Left cardiac atrium (tissue), 4 donors: ENCODE measurements around the gene NFIA. TPM values are rescaled to one million over a fixed set of nuclear protein-coding genes. Genes with fewer than 3 reads are reported as not detected.
"Not testable (repeated sequence)": the region's sequence is repeated elsewhere in the genome, so short reads cannot be mapped to it uniquely, and the experiment has no call there.

Experiments
- ATAC-seq, 2 donors: fragments of 200-7000 bp; cut with Tn5 transposase; one replicate each; pipeline ENCODE4 v1.9.1; 2020; ENCODE audit warnings: mild to moderate bottlenecking in 2 of 2, moderate library complexity in 2 of 2
- DNase-seq: peaks from one replicate; pipeline ENCODE4 v3.0.0-alpha.2; 2020
- intact Hi-C, 2 donors: fragments of 100-400 bp; cut with DNase I; formaldehyde crosslinking; loops; one replicate each; pipeline versions ENCODE4 v1.14.1 to v1.15.1; 2022 to 2023
- total RNA-seq, 2 donors: library from RNA; stranded (reverse); fragmentation: NEBNext Ultra II Directional; extraction: Animal tissue kit (Norgen Biotek cat#: 25700); gene quantifications; one replicate each; pipeline ENCODE4 v1.2.1, GENCODE V29; 2021
- donor health status: DM: no; HTN: yes; CAD: no.
- donor health status: DM: no; HTN: yes; CAD: no; lungs with severe emphysema.
- donor health status: DM: yes; HTN: yes; CAD: no.
- donor health status: Dilated cardiomyopathy.

NFIA gene
- total RNA-seq, 2 donors from 2014 or later: 94.1 to 97.8 TPM

DNA sequence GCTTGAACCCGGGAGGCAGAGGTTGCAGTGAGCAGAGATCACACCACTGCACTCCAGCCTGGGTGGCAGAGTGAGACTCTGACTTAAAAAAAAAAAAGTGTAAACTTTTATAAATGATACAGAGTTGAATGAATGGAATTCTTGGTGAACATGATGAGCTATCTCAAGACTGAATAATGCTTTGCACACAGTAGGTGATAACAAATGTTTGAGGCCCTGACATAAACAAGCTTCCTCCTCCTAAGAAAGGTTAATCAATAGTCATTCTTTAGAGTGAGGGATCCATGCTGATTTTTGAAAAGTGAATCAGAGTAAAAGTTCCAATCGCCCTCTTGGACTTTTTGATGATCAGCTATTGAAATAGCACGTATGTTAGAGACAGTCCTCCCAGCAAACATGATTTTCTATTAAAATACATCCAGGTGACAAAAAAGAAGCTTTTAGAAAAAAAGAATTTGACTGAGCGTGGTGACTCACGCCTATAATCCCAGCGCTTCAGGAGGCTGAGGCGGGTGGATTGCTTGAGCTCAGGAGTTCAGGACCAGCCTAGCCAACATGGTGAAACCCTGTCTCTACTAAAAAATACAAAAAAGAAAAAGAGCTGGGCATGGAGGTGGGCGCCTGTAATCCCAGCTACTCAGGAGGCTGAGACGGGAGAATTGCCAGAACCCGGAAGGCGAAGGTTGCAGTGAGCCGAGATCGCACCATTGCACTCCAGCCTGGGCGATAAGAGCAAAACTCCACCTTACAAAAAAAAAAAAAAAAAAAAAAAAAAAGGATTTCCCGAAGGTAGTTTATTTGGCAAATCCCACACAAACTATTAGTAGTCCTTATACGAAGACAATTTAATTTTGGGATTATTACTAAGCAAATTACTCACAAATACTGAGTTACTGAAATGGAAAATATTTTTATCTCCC lies 181.8 kb downstream of the NFIA start:
- intact Hi-C loops: no loop called here
- ATAC-seq (no peak), DNase-seq (no peak)

DNA sequence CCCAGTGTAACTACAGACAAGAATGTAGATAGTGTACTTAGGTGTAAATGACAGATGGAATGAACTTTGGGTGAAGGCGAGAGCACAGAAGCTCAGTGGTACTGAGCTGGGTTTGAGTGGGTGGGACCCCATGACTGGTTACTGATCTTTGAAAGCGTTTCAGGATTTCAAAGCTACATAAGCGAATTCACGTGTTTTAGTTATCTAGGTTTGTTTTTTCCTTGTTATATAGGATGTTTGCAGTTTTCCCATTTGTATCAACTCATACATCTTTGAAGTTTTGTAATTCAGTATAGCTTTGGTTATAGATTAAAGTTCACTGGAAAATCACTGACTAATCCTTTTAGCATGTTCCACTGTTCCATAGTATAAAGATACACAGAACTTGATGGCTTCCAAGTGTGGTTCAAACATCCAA lies 182.5 kb downstream of the NFIA start:
- DNase-seq (no peak), ATAC-seq (no peak)
- intact Hi-C loops: no loop called here

DNA sequence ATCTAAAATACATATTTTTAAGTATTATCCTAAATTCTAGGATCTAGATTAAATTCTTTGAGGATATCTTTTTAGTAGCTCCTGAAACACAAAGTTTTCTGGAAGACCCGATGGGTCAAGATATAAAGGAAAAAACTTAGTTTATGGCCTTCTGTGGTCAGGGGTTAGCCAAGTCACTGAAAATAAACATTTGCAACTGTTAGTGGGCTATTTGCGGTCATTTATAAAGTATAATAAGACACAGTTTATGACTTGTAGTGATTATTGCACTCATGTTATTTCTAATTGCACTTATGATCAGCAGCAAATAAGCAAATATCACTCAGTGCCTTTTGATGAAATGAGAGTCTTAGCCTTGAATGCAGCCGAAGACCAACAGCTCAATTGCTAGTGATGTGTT lies 183.3 kb downstream of the NFIA start:
- ATAC-seq (no peak), DNase-seq (no peak)
- intact Hi-C loops: no loop called here

DNA sequence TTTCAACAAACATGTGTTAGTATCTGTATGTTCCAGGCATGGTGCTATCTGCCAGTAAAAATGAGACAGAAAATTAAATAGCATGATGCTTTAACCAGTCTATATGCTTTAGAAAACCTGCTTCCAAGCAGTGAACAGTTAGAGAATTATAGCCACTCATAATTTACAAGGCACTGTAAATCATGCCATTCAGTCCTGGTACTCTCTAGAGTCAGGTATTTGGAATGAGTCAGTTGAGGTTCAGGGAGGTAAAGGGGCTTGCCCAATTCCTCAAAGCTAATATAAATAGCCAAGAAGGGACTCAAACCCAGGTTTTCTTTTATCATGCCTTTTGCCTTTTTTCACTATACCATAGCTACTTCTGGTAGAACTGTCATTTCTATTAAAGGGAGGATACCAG lies 184.4 kb downstream of the NFIA start:
- intact Hi-C loops: no loop called here
- ATAC-seq (peak in 1 of 2 donors; percentile 38), DNase-seq (no peak)

DNA sequence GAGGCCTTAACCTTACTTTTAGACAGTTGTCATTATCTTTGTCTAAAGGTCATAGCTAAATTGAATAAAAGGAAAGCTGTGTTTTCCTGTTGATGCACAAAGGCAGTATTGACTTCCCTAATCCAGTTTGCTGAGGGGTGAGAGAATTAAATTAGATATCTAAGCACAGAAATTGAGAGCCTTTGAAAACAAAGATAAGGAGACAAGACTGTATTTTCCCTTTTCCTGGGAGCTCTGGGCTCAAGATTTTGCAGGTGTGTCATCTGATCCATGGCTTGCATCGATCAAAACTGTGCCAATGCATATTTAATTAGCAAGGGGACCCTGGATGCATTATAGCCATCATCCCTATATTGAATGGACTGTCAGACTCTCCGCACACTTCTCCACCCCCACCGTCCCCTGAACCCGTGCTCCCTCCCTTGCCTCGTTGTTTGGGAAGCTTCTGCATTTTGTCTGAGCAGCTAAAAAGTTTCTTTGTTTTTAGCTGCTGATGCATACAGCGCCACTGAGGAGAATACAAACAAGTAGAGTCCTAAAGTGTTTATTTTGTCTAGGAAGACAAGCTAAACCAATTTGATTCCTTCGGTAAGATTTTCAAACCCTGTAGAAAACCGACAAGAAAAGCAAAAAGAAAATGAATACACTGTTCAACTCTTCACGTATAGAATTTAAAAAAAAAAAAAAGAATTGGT lies 186.3 kb downstream of the NFIA start:
- intact Hi-C loops: no loop called here
- DNase-seq: no peak
- no peak for ATAC-seq

DNA sequence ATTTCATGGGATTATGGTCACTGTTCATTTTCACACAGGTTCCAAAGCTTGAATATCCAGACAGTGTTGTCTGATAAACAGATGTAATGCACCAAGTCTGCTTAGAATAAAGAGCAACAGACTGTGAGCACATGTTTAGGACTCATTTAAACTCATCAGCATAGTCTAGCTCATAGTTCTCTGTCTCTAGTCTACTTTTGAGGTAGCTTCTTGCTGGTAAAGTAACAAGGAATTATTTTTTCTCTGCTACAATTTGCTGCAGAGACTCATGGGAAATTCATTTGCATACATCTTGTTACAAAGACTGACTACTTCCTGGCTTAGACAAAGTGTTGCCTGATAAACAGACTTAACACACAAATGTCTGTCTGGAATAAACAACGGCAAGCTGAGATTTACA lies 187.2 kb downstream of the NFIA start:
- DNase-seq (no peak), ATAC-seq (no peak)
- intact Hi-C loops: no loop called here

DNA sequence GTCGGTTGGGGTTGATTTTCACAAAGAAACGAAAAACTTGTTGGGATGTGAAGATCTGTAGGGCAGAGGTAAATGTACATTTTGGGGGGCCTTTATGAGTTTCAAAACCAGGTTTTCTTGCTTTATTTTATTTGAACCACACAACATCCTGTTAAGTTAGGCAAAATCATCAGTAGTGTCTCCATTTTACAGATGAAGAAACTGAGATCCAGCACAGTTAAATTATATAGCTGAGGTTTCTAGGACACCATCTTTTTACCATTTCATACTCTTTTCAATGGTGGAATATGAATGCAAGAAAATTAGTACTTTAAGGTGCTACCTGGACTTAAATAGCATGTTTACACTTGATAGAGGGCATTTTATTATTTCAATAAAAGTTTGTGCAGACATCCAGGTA lies 187.7 kb downstream of the NFIA start:
- intact Hi-C loops: no loop called here
- no peak for DNase-seq
- no peak for ATAC-seq

DNA sequence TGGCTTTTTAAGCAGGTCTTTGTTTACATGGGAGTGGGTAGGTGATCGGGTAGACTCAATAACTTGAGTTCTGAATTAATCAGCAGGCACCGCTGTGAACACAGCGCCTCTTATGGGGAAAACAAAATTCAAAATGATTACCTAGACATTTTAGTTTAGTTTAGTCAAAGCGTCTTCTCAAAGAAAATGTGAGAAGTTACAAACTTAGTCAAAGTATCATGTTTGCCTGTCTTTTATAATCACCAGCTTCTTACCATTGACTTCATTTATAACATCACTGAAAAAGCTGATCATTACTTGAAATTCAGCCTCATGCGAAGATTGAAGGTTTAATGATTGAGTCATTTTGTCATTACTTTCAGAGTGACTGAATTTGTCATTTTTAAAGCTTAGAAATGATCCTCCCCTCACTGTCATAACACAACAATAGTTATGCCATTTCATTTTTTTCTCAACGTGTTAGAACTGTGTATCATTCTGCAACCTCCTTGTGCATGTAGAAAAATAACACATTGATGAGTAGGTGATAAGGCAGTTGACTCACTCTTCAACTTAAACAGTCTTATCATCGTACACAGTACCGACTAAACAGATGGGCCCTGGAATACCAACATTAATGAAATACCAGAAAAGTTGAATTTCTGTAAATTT lies 188.5 kb downstream of the NFIA start:
- intact Hi-C loops: no loop called here
- peak in 1 of 2 donors; percentile 67 for ATAC-seq

DNA sequence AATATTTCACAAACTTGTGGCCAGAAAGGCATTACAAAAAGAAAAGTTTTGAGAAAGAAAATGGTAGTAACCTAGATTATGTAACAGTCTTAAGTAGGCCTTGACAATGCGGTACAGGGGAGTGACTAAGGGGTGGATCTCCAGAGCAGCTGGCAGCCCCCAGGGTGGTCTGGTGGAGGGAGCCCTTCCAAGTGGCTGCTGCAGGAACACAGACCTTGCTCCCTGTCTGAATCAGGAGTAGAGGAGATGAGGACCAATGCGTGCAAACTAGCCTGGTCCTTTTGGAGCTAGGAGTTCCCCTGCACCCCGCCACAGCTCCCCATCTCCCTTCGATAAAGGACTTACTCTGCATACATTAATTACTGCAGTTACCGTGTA lies 189.0 kb downstream of the NFIA start:
- ATAC-seq (peak in 1 of 2 donors; percentile 13), DNase-seq (no peak)
- intact Hi-C loops: no loop called here

More for the DNA sequence above, 188.5 kb downstream of the NFIA start:
- no peak for DNase-seq

DNA sequence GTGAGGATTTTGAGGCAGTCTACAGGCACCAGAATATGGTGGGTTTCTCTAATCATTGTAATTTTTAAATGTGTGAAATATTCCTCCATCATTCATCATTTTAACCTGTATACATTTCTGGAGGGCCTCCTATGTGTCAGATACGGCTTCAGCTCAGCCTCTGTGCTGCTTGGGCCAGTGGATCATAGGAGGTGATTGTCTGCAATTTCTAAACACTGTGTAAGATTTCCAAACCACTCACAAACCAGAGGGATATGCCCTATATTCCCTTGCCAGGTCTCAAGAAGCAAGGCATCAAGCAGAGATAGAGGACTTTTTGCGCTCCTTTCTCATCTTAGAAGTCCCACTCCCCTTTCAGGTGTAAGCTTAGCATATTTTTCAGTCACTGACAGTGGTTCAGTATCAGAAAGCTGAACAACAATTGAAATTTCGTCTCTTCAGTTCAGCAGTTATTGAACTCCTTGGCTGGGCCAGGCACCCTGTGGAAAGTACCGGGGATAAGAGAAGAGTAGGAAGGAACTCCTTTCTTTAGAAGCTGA lies 190.9 kb downstream of the NFIA start:
- intact Hi-C loops: no loop called here
- ATAC-seq (peak; percentile 17 to 72), DNase-seq (no peak)

DNA sequence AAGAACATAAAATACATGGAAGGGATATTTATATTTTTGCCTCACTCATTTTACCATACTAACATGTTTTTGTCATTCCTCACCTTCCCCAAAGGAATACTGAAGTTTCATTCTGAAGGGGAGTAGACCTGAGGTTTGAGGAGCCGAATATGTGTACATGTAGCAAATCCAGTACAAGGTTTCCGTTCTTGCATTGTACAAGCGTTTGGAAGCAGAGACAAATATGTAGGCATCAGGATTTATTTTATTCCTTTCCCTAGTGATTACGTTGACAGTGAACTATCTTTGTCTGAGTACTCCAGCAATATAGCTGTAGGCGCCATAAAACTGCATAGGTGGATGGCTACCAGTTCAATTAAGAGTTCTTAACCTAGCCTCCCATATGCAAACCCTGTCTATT lies 191.5 kb downstream of the NFIA start:
- DNase-seq: no peak
- intact Hi-C loops: no loop called here
- no peak for ATAC-seq

DNA sequence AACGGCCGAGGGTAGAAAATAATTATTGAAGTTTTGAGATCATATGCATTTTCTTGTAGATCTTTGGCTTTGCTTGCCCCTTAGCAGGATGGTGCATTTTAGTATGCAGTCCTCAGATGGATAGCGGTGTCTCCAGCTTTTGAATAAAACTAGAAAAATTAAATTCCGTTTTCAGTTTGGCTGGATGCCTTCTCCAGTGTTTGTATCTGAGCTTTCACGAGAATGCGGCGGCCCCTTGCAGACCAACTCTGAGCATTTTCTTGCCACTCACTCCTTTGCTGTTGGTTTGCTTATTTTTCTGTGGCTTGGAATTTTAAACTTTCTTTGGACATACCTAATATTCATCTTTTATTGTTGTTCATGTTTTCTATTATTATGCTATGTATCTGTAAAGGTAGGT lies 192.6 kb downstream of the NFIA start:
- ATAC-seq (no peak), DNase-seq (no peak)
- intact Hi-C loops: no loop called here

DNA sequence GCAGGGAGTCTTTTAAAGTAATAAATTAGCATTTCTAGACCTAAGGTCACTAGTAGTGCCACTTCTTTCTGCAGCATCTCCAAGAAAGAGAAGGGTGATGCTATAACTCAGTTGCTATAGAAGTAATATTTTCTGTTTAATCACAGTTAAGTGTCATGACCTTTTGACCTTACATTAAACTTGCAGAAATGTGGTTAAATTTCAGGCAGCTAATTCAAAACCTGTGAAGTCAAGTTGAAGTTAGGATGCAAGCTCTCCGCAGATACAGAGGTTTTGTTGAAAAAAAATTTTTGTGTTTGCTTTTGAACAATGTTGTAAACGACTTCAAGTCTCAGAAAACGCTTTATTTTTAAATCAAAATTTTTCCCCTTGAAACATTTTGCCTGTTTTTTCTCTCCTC lies 193.9 kb downstream of the NFIA start:
- ATAC-seq: no peak
- intact Hi-C loops: no loop called here
- DNase-seq: no peak

DNA sequence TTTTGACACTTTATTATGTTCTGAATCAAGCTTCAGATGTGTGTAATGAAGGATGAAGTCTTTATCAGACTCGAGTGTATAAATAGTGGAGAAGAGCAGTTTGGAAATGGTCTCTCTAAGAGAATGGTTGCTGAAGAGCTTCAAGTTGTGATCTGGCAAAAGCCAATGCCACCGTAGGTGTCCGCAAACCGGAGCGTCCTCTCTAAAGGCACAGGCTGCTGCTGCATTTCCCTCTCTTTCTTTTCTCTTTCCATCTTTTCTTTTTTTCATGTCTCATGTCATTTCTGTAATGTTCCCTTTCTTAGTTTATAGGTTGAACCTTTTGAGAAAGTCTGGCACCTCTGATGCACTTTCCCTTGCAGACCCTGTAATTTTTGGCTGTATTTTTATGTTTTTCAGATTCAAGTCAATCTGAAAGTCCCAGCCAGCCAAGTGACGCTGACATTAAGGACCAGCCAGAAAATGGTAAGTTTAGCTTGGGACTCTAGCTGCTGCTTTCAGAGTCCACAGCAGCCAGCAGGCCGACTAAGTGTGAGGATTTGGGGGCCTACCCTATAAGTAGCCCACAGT lies 194.8 kb downstream of the NFIA start:
- DNase-seq: peak; percentile 34
- intact Hi-C loops: no loop called here
- peak in 1 of 2 donors; percentile 44 for ATAC-seq

DNA sequence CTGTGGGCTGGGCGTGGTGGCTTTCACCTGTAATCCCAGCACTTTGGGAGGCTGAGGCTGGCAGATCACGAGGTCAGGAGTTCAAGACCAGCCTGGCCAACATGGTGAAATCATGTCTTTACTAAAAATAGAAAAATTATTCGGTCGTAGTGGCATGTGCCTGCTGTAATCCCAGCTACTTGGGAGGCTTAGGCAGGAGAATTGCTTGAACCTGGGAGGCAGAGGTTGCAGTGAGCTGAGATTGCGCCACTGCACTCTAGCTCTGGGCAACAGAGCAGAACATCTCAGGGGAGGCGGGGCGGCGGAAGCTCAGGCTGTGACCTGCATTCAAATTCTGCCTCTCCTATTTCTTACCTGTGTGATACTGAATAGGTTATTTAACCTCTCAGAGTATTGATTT lies 196.1 kb downstream of the NFIA start:
- peak; percentile 39 for DNase-seq
- peak in 1 of 2 donors; percentile 41 for ATAC-seq
- intact Hi-C loops: not testable (repeated sequence)

DNA sequence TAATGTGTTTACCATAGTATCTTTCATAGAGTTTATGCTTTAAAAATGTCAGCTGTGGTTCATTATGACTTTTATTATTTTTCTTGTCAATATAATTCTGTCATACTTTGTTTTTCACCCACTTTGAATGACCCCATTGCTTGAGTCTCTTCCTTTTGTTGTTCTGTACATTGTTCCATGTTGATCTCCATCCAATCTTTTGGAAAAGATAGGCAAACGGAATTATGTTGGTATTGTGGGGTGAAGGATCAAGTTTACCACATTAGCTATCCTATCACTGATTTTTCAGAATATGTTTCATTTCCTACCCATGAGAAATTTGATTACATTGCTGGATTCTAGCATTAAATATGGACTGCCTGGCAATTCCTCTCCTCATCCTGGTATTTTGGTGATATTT lies 196.6 kb downstream of the NFIA start:
- ATAC-seq (no peak), DNase-seq (no peak)
- intact Hi-C loops: no loop called here

DNA sequence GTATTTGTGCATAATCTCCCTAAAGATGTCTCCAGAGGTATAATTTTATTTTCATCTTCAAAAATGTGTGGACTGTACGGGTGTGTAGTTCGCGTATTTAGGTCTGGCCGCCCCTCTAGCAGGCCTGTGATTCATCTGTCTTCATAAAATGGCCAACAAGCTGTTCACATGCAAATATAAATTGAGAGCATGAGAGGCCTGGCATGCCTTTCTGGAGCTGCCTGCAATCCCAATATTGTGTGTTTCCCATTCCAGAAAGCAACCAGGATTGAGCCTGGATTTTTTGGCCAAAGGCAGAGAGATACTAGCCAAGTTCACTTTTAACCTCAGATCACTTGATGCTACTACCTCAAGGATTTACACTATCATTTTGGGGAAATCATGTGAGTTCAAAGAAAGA lies 197.2 kb downstream of the NFIA start:
- DNase-seq: no peak
- peak in 1 of 2 donors; percentile 51 for ATAC-seq
- intact Hi-C loops: no loop called here

DNA sequence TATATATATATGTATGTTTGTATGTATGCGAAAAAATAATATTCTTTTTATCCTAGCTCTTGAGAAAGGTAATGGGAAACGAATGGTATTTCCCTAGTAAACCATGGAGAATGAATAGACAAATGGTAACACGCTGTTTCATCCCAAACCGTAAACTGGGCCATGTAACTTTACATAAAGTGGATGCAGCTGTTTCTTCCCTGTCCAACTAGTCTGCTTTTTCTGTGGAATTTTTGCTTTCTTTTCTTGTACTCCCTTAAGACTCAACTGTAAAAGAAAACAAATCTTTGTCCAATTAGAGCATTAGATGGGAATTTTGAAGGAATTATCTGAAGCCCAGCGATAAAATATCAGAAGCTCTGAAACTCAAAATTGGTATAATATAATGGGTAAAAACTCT lies 198.1 kb downstream of the NFIA start:
- peak in 1 of 2 donors; percentile 65 for ATAC-seq
- intact Hi-C loops: no loop called here
- DNase-seq: no peak

DNA sequence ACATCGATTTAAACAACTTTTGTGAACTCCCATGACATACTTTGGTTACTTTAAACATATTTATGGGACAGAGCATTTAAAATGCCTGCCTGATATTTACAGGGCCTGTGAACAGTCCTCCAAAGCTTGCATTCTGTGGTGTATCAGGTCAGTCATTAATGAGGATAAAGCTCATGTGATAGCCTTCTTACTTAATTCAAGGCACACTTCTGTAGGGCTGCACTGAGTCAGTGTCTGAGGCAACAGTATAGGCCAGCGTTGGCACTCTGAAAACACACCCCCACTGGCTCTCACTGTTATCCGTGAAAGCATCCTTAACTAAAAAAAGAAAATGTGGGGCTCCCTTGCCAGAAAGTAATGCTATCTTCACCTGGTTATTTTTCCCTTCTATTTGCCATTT lies 200.0 kb downstream of the NFIA start:
- ATAC-seq (peak in 1 of 2 donors; percentile 24), DNase-seq (no peak)
- intact Hi-C loops: no loop called here
